MCF 10A (cell line): ENCODE measurements around the gene KCNAB1. TPM values are rescaled to one million over a fixed set of nuclear protein-coding genes. Genes with fewer than 3 reads are reported as not detected.

ENCODE experiments used
- BruUV-seq: library from RNA; stranded (reverse); fragments of 400-500 nt; replicated peaks from 2 replicates; lab custom pipeline; 2021; lab: Mats Ljungman, UMichigan
- CTCF ChIA-PET: fragments of 300-600 bp; sonication (Branson Sonifier 250); formaldehyde crosslinking; extraction: SDS; loops from one replicate; lab custom pipeline; 2021; ENCODE audit warnings: antibody characterized with exemption, inconsistent platforms; lab: Yijun Ruan, JAX
- POLR2A ChIA-PET: fragments of 300-600, 350-650 bp; sonication (Branson Sonifier 250); formaldehyde crosslinking; extraction: SDS; loops from one replicate; lab custom pipeline; 2020; ENCODE audit warnings: antibody characterized with exemption, inconsistent platforms; lab: Yijun Ruan, JAX
- DNase-seq: peaks from one replicate; pipeline ENCODE4 v3.0.0-alpha.2; 2018; ENCODE audit not compliant: unreplicated experiment
- H3K27ac Mint-ChIP-seq: one replicate; pipeline ENCODE4 v1.8.0; 2022; ENCODE audit warnings: mild to moderate bottlenecking, low read depth, mixed read lengths; ENCODE audit not compliant: unreplicated experiment
- H3K27me3 Mint-ChIP-seq: one replicate; pipeline ENCODE4 v1.8.0; 2022; ENCODE audit warnings: mixed read lengths; ENCODE audit not compliant: insufficient read depth, unreplicated experiment
- H3K36me3 Mint-ChIP-seq: one replicate; pipeline ENCODE4 v1.8.0; 2022; ENCODE audit warnings: mild to moderate bottlenecking, moderate library complexity, mixed read lengths; ENCODE audit not compliant: insufficient read depth, unreplicated experiment
- H3K4me1 Mint-ChIP-seq: one replicate; pipeline ENCODE4 v1.8.0; 2022; ENCODE audit warnings: mixed read lengths; ENCODE audit not compliant: insufficient read depth, unreplicated experiment
- H3K4me3 Mint-ChIP-seq: one replicate; pipeline ENCODE4 v1.8.0; 2022; ENCODE audit warnings: mild to moderate bottlenecking, moderate library complexity, mixed read lengths; ENCODE audit not compliant: unreplicated experiment
- H3K9me3 Mint-ChIP-seq: one replicate; pipeline ENCODE4 v1.8.0; 2022; ENCODE audit warnings: mixed read lengths; ENCODE audit not compliant: unreplicated experiment
- intact Hi-C: fragments of 100-400 bp; cut with micrococcal nuclease; formaldehyde crosslinking; loops from 2 replicates; pipeline ENCODE4 v1.14.1; 2022
- total RNA-seq: library from RNA; stranded (reverse); gene quantifications from 2 replicates; pipeline ENCODE4 v1.2.3, GENCODE V29; 2022
- TF ChIP-seq, protein P1 (sequence below): fragments of 200-600 bp; IDR thresholded peaks from one replicate; pipeline ENCODE4 v1.8.0; 2022; ENCODE audit warnings: antibody characterized with exemption, mild to moderate bottlenecking; ENCODE audit not compliant: unreplicated experiment

The KCNAB1 gene
- total RNA-seq, 1 experiment from 2014 or later: 0.44 TPM

- CTCF ChIA-PET: interaction anchor here (0.5 to 1.2 kb wide), 3 partner anchors 269 to 390 kb away, joined by 3 read pairs; no protein-coding TSS in a partner anchor
- Mint-ChIP-seq H3K27ac (no peak overlapping the region), H3K4me1 (peaks cover 7% of the 10 kb centered on the region), H3K36me3 (peaks cover 52% of the 10 kb centered on the region), H3K27me3 (no peaks in the 10 kb centered on the region), H3K4me3 (no peak overlapping the region), H3K9me3 (no peaks in the 10 kb centered on the region)
- POLR2A ChIA-PET: interaction anchor here (0.9 to 1.3 kb wide), 2 partner anchors 15 to 16 kb away, joined by 3 to 4 read pairs; partner anchors contain the start of gene SSR3
- TF ChIP-seq, protein P1, sequence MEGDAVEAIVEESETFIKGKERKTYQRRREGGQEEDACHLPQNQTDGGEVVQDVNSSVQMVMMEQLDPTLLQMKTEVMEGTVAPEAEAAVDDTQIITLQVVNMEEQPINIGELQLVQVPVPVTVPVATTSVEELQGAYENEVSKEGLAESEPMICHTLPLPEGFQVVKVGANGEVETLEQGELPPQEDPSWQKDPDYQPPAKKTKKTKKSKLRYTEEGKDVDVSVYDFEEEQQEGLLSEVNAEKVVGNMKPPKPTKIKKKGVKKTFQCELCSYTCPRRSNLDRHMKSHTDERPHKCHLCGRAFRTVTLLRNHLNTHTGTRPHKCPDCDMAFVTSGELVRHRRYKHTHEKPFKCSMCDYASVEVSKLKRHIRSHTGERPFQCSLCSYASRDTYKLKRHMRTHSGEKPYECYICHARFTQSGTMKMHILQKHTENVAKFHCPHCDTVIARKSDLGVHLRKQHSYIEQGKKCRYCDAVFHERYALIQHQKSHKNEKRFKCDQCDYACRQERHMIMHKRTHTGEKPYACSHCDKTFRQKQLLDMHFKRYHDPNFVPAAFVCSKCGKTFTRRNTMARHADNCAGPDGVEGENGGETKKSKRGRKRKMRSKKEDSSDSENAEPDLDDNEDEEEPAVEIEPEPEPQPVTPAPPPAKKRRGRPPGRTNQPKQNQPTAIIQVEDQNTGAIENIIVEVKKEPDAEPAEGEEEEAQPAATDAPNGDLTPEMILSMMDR: no peak
- intact Hi-C loops: loop anchor here (5.0 kb wide), 2 partner anchors 133 to 588 kb away; partner anchors contain the start of gene TIPARP
- DNase-seq: no peak
- BruUV-seq: no TSS peak
Measured at GRCh38 chr3:156539051-156539450, 418.7 kb downstream of the KCNAB1 start.

DNA sequence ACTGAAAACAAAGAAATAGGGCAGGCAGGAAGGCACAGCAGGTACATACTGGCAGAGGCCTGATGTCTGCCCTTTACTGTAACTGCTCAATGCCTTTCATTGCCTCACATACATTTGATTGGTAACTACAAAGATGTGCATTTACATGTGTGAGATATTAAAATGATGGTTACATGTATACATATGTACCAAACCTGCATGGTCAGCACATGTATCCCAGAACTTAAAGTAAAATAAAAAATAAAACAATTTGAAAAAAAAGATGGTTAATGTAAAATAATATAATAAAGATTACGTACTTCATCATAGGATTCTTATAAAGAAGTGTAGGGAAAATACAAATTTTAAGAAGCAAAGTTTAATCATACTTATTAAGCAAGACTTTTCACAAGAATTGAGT, 419.4 kb downstream of the KCNAB1 start:
- CTCF ChIA-PET: interaction anchor here (1.2 kb wide), 2 partner anchors 28 to 388 kb away, joined by 3 to 4 read pairs; no protein-coding TSS in a partner anchor
- Mint-ChIP-seq H3K4me1 (peaks cover 7% of the 10 kb centered on the region), H3K36me3 (peaks cover 59% of the 10 kb centered on the region)

GRCh38 chr3:156542101-156543042, 422.0 kb downstream of the KCNAB1 start:
- Mint-ChIP-seq H3K9me3 (no peaks in the 10 kb centered on the region), H3K27me3 (no peaks in the 10 kb centered on the region), H3K4me3 (no peak overlapping the region), H3K27ac (no peak overlapping the region), H3K4me1 (no peaks in the 10 kb centered on the region), H3K36me3 (peaks cover 82% of the 10 kb centered on the region)
- intact Hi-C loops: no loop called here
- no peak for DNase-seq
- TF ChIP-seq, protein P1: no peak
- TSS peak; percentile 20 for BruUV-seq
- ChIA-PET POLR2A (interaction anchor here (0.7 to 3.5 kb wide), 2 partner anchors 12 to 539 kb away, joined by 3 to 28 read pairs; partner anchors contain the start of gene SSR3), CTCF (interaction anchor here (0.6 to 4.4 kb wide), 23 partner anchors 12 to 595 kb away, joined by 3 to 31 read pairs (median 5); no protein-coding TSS in a partner anchor)

More for the DNA sequence above, 419.4 kb downstream of the KCNAB1 start:
- BruUV-seq: no TSS peak
- no peak for DNase-seq
- no peak overlapping the region for H3K4me3 Mint-ChIP-seq
- H3K27ac Mint-ChIP-seq: no peak overlapping the region
- POLR2A ChIA-PET: interaction anchor here (0.9 to 1.3 kb wide), 2 partner anchors 14 to 15 kb away, joined by 3 to 4 read pairs; partner anchors contain the start of gene SSR3
- no peaks in the 10 kb centered on the region for H3K9me3 Mint-ChIP-seq
- TF ChIP-seq, protein P1: no peak
- no peaks in the 10 kb centered on the region for H3K27me3 Mint-ChIP-seq
- intact Hi-C loops: loop anchor here (5.0 kb wide), 2 partner anchors 132 to 587 kb away; partner anchors contain the start of gene TIPARP
